ENCODE measurements around the gene MRPL1. TPM values are rescaled to one million over a fixed set of nuclear protein-coding genes. Genes with fewer than 3 reads are reported as not detected.

The MRPL1 gene
- total RNA-seq (ENCODE audit: unreplicated experiment): 28.2 TPM
- long read RNA-seq, transcript MRPL1-201 (9 exons, 1,490 nt): major isoform, 5 of 10 reads
- long read RNA-seq, partial matches to known transcripts: 4 of 10 reads
- long read RNA-seq, other reads (novel, unspliced or antisense): 1 of 10 reads

DNA sequence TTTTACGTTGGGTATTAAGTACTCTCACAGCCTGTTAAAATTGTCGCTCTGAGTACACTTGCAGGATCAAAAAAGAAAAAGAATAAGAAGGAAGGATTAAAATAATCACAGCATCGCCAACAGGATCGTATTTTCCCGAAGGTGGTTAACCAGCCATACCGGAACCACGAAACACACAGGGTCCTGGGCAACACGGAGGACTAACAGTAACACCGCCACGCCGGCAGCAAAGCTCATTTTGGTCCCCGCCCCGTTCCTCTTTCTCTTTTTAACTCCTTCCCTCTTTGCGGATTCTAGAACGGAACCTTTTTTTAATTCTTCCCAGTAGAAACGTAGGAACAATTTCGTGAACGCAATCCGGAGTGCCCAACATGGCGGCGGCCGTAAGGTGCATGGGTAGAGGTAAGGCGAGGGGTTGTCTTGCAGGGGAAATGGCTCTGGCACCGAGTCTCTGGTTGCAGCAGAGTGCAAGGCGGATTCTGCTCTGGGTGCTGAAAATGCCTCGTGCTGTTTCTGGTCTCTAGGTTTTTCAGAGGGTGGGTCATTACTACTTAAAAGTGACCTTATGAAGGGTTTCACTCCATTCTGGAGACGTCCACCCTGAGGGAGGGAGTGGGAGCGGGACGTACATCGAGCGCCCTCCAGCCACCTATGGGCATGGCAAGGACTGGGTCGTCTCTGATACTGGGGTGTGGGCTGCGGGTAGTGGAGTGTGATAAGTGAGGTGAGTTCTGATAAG, at the start of gene MRPL1:
Gene MRPL1, plus strand, starts transcription at position 353 of the 739 bp plus-strand sequence. Its CDS starts 19 bp downstream, at position 372.
- TF ChIP-seq, protein P1, sequence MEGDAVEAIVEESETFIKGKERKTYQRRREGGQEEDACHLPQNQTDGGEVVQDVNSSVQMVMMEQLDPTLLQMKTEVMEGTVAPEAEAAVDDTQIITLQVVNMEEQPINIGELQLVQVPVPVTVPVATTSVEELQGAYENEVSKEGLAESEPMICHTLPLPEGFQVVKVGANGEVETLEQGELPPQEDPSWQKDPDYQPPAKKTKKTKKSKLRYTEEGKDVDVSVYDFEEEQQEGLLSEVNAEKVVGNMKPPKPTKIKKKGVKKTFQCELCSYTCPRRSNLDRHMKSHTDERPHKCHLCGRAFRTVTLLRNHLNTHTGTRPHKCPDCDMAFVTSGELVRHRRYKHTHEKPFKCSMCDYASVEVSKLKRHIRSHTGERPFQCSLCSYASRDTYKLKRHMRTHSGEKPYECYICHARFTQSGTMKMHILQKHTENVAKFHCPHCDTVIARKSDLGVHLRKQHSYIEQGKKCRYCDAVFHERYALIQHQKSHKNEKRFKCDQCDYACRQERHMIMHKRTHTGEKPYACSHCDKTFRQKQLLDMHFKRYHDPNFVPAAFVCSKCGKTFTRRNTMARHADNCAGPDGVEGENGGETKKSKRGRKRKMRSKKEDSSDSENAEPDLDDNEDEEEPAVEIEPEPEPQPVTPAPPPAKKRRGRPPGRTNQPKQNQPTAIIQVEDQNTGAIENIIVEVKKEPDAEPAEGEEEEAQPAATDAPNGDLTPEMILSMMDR (IDR thresholded peaks at IDR 0.05; ENCODE audit: unreplicated experiment): no peak
- H3K4me3 Mint-ChIP-seq (ENCODE audit: unreplicated experiment): peak within 1 kb of the TSS; percentile 98
- no peaks in the 10 kb centered on the region for H3K9me3 Mint-ChIP-seq (ENCODE audit: unreplicated experiment)
- H3K4me1 Mint-ChIP-seq (ENCODE audit: unreplicated experiment): peaks cover 20% of the 10 kb centered on the region
- H3K27ac Mint-ChIP-seq (ENCODE audit: unreplicated experiment): peak within 1 kb of the TSS; percentile 100
- peaks cover 11% of the 10 kb centered on the region for H3K36me3 Mint-ChIP-seq (ENCODE audit: low read depth, unreplicated experiment)
- peak; percentile 70 for DNase-seq (ENCODE audit: low spot score)
- H3K27me3 Mint-ChIP-seq (ENCODE audit: unreplicated experiment): peaks cover 16% of the 10 kb centered on the region

DNA sequence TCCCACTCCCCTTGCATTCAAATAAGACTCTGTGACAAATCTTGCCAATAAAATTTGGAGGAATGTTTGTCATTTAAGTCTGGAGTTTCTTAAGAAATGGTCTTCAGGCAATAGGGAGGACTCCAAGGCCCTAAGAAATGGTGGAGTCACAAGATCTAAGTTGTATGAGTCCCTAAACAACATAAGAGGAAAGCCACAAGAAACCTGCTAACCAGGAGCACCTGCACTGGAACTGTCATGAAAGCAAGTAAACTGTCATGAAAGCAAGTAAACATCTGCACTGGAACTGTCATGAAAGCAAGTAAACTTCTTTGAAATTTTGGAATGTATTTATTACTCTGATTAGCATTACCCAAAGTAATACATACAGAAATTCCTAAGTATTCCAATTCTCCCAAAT, 47.0 kb upstream of the MRPL1 start:
- Mint-ChIP-seq H3K9me3 (ENCODE audit: unreplicated experiment) (no peaks in the 10 kb centered on the region), H3K36me3 (ENCODE audit: low read depth, unreplicated experiment) (peaks cover 2% of the 10 kb centered on the region)

DNA sequence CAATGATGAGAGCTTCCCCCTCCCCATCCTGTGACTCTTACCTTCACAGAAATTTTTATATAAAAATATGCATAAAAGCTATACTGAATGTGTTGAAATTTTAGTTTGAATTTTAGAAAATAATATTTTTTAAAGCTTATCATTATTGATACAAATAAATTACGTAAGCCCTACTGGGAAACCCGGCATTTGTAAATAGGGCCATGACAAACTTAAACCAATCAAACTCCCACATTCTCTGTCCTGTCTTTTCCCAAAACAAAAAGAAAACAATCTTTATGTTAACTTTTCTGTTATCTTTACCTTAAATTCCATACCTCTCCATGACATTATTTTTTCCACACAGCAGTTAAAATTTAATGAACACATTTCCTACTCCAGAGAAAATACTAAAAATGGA, 46.1 kb upstream of the MRPL1 start:
- TF ChIP-seq, protein P1 (IDR thresholded peaks at IDR 0.05; ENCODE audit: unreplicated experiment): no peak
- DNase-seq (ENCODE audit: low spot score): no peak
- Mint-ChIP-seq H3K4me1 (ENCODE audit: unreplicated experiment) (peaks cover 21% of the 10 kb centered on the region), H3K27ac (ENCODE audit: unreplicated experiment) (no peak overlapping the region), H3K36me3 (ENCODE audit: low read depth, unreplicated experiment) (peaks cover 5% of the 10 kb centered on the region), H3K9me3 (ENCODE audit: unreplicated experiment) (no peaks in the 10 kb centered on the region), H3K4me3 (ENCODE audit: unreplicated experiment) (no peak overlapping the region), H3K27me3 (ENCODE audit: unreplicated experiment) (peaks cover 5% of the 10 kb centered on the region)

More for the DNA sequence above, 47.0 kb upstream of the MRPL1 start:
- TF ChIP-seq, protein P1 (IDR thresholded peaks at IDR 0.05; ENCODE audit: unreplicated experiment): no peak
- Mint-ChIP-seq H3K27ac (ENCODE audit: unreplicated experiment) (no peak overlapping the region), H3K4me1 (ENCODE audit: unreplicated experiment) (peaks cover 13% of the 10 kb centered on the region), H3K27me3 (ENCODE audit: unreplicated experiment) (peaks cover 5% of the 10 kb centered on the region), H3K4me3 (ENCODE audit: unreplicated experiment) (no peak overlapping the region)
- no peak for DNase-seq (ENCODE audit: low spot score)

DNA sequence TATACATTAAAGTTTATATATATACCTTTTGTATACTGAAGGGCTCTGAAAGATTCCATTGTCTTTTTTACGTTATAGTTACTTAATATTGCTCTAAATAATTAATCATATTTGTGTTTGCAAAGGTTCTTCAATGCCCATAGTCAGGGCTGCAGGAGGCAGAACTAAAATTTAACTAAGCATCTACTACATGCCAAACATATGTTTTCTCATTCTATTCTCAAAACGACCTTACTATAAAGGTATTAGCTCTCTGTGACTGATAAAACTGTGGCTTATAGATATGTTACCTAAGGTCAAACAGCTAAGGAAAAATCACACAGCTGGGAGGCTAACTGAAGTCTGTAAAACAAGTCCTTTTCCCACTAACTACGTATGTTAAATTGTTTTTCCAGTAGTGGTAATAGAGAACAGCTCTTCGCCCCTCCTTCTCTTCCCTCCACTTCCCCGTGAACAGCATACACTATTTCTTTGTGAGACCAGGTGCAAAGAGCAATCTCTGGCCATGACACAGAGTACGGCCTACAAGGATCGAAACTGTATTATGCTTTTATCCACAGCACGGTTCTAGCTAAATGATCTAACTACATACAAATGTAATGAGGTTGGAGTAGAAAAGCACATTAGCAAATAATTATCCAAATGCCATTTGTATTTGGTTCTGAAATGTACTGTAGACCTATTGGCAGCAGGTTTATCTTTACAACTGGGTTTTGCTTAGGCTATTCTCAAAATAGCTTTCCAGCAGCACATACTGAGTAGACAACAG, 45.1 kb upstream of the MRPL1 start:
- DNase-seq (ENCODE audit: low spot score): no peak

More for the DNA sequence above, 45.1 kb upstream of the MRPL1 start:
- Mint-ChIP-seq H3K27ac (ENCODE audit: unreplicated experiment) (peak overlapping the region; percentile 82), H3K27me3 (ENCODE audit: unreplicated experiment) (peaks cover 5% of the 10 kb centered on the region), H3K4me1 (ENCODE audit: unreplicated experiment) (peaks cover 26% of the 10 kb centered on the region), H3K9me3 (ENCODE audit: unreplicated experiment) (no peaks in the 10 kb centered on the region), H3K36me3 (ENCODE audit: low read depth, unreplicated experiment) (peaks cover 5% of the 10 kb centered on the region), H3K4me3 (ENCODE audit: unreplicated experiment) (peak overlapping the region; percentile 91)
- TF ChIP-seq, protein P1 (IDR thresholded peaks at IDR 0.05; ENCODE audit: unreplicated experiment): no peak
